Cardiac fibroblast (primary cell): ENCODE results near the gene USP4.
"Not testable (repeated sequence)": the region's sequence is repeated elsewhere in the genome, so short reads cannot be mapped to it uniquely, and the experiment has no call there.

ENCODE experiments used
- DNase-seq, 2 donors: peaks; one replicate each; pipeline versions ENCODE4 v3.0.0 to v3.0.0-alpha.2; 2010; ENCODE audit warnings: low read depth in 2 of 2
- H3K4me3 ChIP-seq, 2 donors: replicated peaks in 1 of 2; 1 replicate in 1 of 2; 2 replicates in 1 of 2; pipeline ENCODE4 v1.5.1; 2011; ENCODE audit warnings: low read depth in 2 of 2, low read length in 2 of 2, mild to moderate bottlenecking in 2 of 2, moderate library complexity in 1 of 2
- TF ChIP-seq, protein P1 (sequence below): IDR thresholded peaks from one replicate; pipeline ENCODE4 v1.5.1; 2011; ENCODE audit warnings: low read depth, mild to moderate bottlenecking, low read length, inconsistent platforms

Gene USP4

DNA sequence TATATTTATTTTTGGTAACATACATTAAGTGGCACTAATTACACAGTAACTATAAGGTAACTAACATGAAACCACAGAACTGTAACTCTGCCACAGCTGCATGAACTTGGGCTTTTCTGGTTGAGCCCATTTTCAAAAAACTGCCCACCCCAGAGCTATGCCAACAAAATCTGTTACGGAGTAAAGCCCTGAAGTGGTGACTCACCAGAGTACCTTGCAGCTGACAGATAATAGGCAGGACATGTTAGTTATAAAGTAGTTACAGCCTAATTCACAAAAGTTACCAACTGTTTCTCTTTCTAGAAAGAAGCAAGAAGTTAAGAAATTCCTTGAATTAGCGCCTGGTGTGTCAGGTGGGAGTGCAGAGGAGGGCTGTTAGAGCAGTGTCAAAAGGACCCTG, 19.8 kb upstream of the USP4 start:
- H3K4me3 ChIP-seq, result no peak overlapping the region
- no peak for DNase-seq
- TF ChIP-seq, protein P1, sequence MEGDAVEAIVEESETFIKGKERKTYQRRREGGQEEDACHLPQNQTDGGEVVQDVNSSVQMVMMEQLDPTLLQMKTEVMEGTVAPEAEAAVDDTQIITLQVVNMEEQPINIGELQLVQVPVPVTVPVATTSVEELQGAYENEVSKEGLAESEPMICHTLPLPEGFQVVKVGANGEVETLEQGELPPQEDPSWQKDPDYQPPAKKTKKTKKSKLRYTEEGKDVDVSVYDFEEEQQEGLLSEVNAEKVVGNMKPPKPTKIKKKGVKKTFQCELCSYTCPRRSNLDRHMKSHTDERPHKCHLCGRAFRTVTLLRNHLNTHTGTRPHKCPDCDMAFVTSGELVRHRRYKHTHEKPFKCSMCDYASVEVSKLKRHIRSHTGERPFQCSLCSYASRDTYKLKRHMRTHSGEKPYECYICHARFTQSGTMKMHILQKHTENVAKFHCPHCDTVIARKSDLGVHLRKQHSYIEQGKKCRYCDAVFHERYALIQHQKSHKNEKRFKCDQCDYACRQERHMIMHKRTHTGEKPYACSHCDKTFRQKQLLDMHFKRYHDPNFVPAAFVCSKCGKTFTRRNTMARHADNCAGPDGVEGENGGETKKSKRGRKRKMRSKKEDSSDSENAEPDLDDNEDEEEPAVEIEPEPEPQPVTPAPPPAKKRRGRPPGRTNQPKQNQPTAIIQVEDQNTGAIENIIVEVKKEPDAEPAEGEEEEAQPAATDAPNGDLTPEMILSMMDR, result no peak

DNA sequence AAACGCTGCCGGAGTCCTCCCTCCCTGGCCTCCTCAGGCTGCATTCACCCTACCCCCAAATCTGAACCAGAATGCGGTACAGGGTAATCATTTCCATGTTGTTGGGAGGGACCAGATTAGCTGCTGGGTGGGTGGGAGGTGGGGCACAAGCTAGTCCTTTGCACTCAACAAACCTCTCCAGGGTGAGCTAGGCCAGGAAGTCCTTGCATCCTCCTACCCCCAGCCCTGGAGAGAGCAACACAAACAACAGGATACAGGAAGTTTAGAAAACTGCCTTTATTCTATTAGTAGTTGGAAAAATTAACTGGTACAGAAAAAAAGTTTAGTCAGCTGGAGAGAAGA, 19.0 kb upstream of the USP4 start:
- TF ChIP-seq, protein P1, result no peak
- DNase-seq, result peak in 1 of 2 donors; percentile 41
- H3K4me3 ChIP-seq, result peak overlapping the region; percentile 64 to 67

DNA sequence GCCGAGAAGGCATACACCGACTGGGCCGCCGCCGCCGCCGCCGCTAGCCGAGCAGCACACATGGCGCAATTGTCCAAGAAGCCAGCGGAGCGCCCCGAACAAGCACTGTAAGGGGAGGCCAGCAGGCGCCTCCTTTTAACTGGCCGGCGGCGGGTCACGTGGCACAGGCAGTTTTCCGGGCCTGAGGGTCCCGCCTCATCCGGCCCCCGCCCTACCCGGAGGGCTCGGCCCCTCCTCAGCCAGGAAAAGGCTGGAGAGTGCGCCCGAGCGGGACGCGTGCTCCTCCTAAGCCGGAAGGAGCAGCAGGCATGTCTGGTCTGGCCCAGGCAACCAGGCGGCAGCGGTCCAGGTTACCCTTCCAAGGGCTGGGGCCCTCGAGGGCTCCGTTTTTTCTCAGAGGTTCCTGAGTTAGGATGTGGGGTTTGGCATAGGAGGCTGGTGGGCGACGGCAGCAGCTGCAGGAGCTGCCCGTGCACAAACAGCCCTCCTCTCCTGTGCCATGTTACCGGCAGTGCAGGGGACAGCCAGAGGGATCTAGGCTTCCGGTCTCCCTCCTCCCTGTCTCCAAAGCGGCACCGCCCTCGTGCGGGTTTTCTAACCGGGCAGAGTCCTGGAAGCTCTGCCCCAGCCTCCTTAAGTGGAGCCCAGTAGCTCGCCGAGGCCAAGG, 18.5 kb upstream of the USP4 start, which contains the start of gene GPX1:
GPX1 (minus strand) TSS at position 137 of the 667 bp plus-strand sequence; CDS start at position 62, 75 bp downstream.
- TF ChIP-seq, protein P1, result no peak
- DNase-seq, result peak; percentile 95 to 98
- peak within 1 kb of the TSS; percentile 64 to 67 for H3K4me3 ChIP-seq

DNA sequence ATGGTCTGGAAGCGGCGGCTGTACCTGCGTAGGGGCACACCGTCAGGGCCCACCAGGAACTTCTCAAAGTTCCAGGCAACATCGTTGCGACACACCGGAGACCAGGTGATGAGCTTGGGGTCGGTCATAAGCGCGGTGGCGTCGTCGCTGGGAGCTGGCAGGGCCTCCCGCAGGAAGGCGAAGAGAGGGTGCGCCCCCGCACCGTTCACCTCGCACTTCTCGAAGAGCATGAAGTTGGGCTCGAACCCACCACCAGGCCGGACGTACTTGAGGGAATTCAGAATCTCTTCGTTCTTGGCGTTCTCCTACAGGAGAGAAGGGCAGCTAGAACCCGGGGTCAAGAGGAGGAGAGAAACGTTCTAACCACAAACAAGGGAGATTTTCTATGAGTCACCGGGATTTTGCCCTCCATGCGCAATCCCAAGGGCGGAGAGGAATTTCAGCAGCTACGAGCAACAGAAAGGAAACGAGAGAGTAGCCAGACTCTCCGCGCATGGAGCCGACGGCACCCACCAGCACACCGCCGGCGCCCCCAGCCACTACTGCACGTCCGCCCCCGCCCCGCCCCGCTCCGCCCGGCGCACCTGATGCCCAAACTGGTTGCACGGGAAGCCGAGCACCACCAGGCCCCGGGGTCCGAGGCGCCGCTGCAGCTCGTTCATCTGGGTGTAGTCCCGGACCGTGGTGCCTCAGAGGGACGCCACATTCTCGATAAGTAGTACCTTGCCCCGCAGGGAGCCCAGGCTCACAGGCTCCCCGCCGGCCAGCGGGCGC, 17.8 kb upstream of the USP4 start:
- H3K4me3 ChIP-seq, result peak overlapping the region; percentile 64 to 67
- DNase-seq, result peak; percentile 91 to 95

DNA sequence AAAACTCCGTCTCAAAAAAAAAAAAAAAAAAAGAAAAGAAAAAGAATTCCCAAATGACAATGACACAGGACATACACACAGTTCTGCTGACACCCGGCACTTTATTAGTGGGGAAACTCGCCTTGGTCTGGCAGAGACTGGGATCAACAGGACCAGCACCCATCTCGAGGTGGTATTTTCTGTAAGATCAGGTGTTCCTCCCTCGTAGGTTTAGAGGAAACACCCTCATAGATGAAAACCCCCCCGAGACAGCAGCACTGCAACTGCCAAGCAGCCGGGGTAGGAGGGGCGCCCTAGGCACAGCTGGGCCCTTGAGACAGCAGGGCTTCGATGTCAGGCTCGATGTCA, 17.2 kb upstream of the USP4 start:
- DNase-seq, result not testable (repeated sequence)
- peak overlapping the region; percentile 64 to 67 for H3K4me3 ChIP-seq

DNA sequence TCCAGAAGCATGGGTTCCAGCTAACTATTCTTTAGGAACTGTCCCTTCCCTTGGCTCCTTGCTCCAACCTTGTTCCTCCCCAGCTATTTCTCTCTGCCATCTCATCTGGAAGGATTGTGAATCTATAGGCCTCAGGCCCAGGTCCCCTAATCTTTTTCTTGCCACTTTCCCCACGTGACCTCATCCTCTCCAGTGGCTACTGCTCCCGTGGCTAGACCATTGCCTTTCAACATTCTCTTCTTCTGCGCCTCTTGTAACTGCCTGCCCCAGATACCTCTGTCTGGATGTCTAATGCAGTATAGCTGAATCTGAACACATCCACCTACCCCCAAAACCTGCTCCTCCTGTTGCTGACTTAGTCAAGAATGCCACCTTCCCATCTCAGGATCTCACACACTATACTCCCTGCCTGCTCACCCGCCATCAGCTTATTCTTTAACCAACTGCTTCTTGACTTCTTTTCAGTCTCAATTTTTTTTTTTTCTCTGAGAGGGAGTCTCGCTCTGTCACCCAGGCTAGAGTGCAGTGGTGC, 13.1 kb upstream of the USP4 start:
- H3K4me3 ChIP-seq, result no peak overlapping the region
- DNase-seq, result no peak
- TF ChIP-seq, protein P1, result no peak

DNA sequence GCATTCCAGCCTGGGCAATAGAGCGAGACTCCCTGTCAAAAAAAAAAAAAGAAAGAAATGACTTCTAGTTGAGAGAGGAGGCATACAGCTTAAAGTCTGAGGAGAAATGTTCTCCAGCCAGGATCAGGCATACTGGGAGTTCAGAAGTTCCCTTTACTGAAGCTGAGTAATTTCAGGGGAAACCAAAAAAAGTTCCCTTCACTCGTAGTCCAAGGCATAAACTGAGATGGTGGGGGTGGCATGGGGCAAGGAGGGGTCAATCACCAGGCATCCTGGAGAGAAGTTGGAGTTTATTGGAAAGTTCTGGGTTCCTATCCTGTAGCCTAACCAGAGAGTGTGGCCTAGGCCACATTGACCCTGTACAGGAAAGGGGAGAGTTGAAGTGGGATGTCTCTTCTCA, 12.4 kb upstream of the USP4 start:
- TF ChIP-seq, protein P1, result no peak
- DNase-seq, result no peak
- no peak overlapping the region for H3K4me3 ChIP-seq
